ENCODE data around the gene EBPL.

DNA sequence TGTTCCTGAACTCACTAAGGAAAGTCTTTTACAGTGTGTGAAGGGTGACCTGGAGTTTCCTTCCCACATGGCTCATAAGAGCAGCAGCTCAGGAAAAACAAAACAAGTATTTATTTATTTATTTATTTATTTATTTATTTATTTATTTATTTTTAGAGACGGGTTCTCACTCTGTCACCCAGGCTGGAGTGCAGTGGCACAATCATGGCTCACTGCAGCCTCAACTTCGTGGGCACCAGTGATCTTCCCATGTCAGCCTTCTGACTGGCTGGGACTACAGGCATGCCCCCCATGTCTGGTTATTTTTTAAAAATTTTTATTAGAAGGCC is 52.6 kb downstream of the EBPL start:
- TF ChIP-seq, protein P1, sequence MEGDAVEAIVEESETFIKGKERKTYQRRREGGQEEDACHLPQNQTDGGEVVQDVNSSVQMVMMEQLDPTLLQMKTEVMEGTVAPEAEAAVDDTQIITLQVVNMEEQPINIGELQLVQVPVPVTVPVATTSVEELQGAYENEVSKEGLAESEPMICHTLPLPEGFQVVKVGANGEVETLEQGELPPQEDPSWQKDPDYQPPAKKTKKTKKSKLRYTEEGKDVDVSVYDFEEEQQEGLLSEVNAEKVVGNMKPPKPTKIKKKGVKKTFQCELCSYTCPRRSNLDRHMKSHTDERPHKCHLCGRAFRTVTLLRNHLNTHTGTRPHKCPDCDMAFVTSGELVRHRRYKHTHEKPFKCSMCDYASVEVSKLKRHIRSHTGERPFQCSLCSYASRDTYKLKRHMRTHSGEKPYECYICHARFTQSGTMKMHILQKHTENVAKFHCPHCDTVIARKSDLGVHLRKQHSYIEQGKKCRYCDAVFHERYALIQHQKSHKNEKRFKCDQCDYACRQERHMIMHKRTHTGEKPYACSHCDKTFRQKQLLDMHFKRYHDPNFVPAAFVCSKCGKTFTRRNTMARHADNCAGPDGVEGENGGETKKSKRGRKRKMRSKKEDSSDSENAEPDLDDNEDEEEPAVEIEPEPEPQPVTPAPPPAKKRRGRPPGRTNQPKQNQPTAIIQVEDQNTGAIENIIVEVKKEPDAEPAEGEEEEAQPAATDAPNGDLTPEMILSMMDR (IDR thresholded peaks at IDR 0.05) = no peak
- TF ChIP-seq POLR2A (IDR thresholded peaks at IDR 0.05) (no peak), POLR2AphosphoS5 (IDR thresholded peaks at IDR 0.05; ENCODE audit: insufficient read depth in 1 of 2, low read depth in 1 of 2) (no peak)

Measured in vagina (tissue), 2 donors.